Tibial nerve (tissue), 4 donors: ENCODE data around the gene ACKR2.
"Not testable (repeated sequence)": the region's sequence is repeated elsewhere in the genome, so short reads cannot be mapped to it uniquely, and the experiment has no call there.

Experiments
- EP300 ChIP-seq, 2 donors: sonication (generic); formaldehyde crosslinking; IDR thresholded peaks; one replicate each; pipeline ENCODE4 v1.6.1; 2017; ENCODE audit warnings: antibody characterized with exemption in 2 of 2, mild to moderate bottlenecking in 1 of 2
- TF ChIP-seq, protein P1 (sequence below), 5 experiments: fragments of 200-600 bp in 3 of 5; fragments of 450-650 bp in 2 of 5; sonication (generic) in 3 of 5; IDR thresholded peaks; one replicate each; pipeline ENCODE4 v1.5.1; 2016 to 2019; ENCODE audit warnings: antibody characterized with exemption in 5 of 5, mild to moderate bottlenecking in 3 of 5, moderate library complexity in 2 of 5

DNA sequence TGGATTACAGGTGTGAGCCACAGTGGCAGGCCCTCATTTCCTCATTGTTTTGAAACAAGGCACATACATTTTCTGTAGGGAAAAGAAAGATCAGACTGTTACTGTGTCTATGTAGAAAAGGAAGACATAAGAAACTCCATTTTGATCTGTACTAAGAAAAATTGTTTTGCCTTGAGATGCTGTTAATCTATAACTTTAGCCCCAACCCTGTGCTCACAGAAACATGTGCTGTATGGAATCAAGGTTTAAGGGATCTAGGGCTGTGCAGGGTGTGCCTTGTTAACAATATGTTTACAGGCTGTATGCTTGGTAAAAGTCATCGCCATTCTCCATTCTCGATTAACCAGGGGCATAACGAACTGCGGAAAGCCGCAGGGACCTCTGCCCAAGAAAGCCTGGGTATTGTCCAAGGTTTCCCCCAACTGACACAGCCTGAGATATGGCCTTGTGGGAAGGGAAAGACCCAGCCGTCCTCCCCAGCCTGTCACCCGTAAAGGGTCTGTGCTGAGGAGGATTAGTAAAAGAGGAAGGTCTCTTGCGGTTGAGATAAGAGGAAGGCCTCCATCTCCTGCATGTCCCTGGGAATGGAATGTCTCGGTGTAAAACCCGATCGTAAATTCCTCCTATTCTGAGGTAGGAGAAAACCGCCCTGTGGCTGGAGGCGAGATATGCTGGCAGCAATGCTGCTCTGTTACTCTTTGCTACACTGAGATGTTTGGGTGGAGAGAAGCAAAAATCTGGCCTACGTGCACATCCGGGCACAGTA lies 2.1 kb downstream of the ACKR2 start:
- TF ChIP-seq, protein P1, sequence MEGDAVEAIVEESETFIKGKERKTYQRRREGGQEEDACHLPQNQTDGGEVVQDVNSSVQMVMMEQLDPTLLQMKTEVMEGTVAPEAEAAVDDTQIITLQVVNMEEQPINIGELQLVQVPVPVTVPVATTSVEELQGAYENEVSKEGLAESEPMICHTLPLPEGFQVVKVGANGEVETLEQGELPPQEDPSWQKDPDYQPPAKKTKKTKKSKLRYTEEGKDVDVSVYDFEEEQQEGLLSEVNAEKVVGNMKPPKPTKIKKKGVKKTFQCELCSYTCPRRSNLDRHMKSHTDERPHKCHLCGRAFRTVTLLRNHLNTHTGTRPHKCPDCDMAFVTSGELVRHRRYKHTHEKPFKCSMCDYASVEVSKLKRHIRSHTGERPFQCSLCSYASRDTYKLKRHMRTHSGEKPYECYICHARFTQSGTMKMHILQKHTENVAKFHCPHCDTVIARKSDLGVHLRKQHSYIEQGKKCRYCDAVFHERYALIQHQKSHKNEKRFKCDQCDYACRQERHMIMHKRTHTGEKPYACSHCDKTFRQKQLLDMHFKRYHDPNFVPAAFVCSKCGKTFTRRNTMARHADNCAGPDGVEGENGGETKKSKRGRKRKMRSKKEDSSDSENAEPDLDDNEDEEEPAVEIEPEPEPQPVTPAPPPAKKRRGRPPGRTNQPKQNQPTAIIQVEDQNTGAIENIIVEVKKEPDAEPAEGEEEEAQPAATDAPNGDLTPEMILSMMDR (IDR thresholded peaks at IDR 0.05), result not testable (repeated sequence)
- not testable (repeated sequence) for TF ChIP-seq EP300 (IDR thresholded peaks at IDR 0.05)
